IPS-18a (cell line): ENCODE data around the gene TBC1D22B.
"Not testable (repeated sequence)": the region's sequence is repeated elsewhere in the genome, so short reads cannot be mapped to it uniquely, and the experiment has no call there.

Experiments used
- H3K27ac ChIP-seq: one replicate; pipeline ENCODE4 v1.5.1; 2013; ENCODE audit warnings: low read length
- H3K27me3 ChIP-seq: one replicate; pipeline ENCODE4 v1.6.1; 2013; ENCODE audit warnings: mild to moderate bottlenecking, low read length; ENCODE audit not compliant: control insufficient read depth, insufficient read depth
- H3K36me3 ChIP-seq: one replicate; pipeline ENCODE4 v1.6.1; 2013; ENCODE audit warnings: low read depth, low read length; ENCODE audit not compliant: control insufficient read depth
- H3K4me1 ChIP-seq: one replicate; pipeline ENCODE4 v1.6.1; 2013; ENCODE audit warnings: low read depth, low read length; ENCODE audit not compliant: control insufficient read depth
- H3K4me3 ChIP-seq: one replicate; pipeline ENCODE4 v1.5.1; 2013; ENCODE audit warnings: low read length
- H3K9ac ChIP-seq: one replicate; pipeline ENCODE4 v1.6.1; 2013; ENCODE audit warnings: mild to moderate bottlenecking, low read length, moderate library complexity
- H3K9me3 ChIP-seq: one replicate; pipeline ENCODE4 v1.6.1; 2013; ENCODE audit warnings: low read depth, low read length; ENCODE audit not compliant: control insufficient read depth

The TBC1D22B gene

GRCh38 chr6:37338317-37338716 is 80.7 kb downstream of the TBC1D22B start:
- H3K27me3 ChIP-seq, H3K36me3 ChIP-seq, H3K9me3 ChIP-seq, H3K4me1 ChIP-seq, H3K27ac ChIP-seq, H3K9ac ChIP-seq, H3K4me3 ChIP-seq: not testable (repeated sequence)

- Histone ChIP-seq H3K9ac (no peak overlapping the region), H3K36me3 (no peaks in the 10 kb centered on the region), H3K9me3 (no peaks in the 10 kb centered on the region), H3K4me1 (no peaks in the 10 kb centered on the region), H3K4me3 (no peak overlapping the region), H3K27me3 (no peaks in the 10 kb centered on the region), H3K27ac (no peak overlapping the region)
Observed at GRCh38 chr6:37338745-37339255, 81.2 kb downstream of the TBC1D22B start.

DNA sequence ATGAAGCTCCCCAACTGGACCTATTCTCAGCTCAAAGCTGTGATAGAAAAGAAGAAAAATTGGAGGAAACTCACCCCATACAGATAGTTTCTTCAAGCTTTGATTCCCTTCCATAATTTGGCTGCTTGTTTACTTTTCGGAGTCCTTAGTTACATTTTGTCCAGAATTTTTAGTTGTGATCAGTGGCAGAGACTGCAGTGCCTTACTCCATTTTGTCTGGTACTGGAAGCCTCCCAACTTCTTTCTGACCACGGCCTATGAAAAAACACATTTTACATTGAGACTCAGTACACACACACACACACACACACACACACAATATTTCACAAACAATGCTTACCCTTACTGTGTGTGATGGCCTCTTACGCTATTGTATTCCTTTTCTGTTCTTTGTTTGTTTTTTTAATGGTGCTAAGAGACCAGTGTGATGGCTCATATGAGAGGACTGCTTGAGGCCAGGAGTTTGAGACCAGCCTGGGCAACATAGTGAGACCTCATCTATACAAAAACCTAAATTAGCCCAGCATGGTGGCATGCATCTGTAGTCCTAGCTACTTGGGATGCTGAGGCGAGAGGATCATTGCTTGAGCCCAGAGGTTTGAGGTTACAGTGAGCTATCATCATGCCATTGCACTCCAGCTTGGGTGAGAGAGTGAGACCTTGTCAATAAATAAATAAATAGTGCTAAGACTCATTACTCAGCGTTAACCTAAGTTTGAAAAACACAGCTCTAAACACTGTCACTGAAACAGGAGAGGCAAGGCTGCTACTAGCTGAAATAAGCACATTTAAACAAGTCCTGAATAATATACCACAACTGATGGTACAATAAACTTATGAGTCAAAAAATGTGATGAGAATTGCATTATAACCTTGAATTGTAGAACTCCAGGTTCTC is 82.4 kb downstream of the TBC1D22B start:
- Histone ChIP-seq H3K9me3 (no peaks in the 10 kb centered on the region), H3K4me3 (no peak overlapping the region), H3K36me3 (no peaks in the 10 kb centered on the region), H3K27ac (no peak overlapping the region), H3K9ac (no peak overlapping the region), H3K27me3 (no peaks in the 10 kb centered on the region), H3K4me1 (no peaks in the 10 kb centered on the region)

DNA sequence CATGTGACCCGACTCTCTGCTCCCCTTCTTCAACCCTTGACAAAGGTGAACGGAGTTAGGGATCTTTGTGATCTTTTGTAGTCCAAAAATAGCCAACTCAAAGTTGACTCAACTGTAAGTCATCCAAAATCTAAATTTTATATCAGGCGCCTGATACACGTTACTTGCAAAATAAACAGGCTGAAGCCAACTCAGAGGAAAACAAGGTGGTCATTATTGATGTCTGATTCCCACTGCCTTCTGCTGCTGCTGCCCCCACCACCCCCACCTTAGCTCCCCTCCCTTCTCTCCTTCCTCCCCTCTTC is 83.0 kb downstream of the TBC1D22B start:
- Histone ChIP-seq H3K36me3 (no peaks in the 10 kb centered on the region), H3K4me1 (no peaks in the 10 kb centered on the region), H3K27me3 (no peaks in the 10 kb centered on the region), H3K4me3 (no peak overlapping the region), H3K27ac (no peak overlapping the region), H3K9ac (no peak overlapping the region), H3K9me3 (no peaks in the 10 kb centered on the region)

DNA sequence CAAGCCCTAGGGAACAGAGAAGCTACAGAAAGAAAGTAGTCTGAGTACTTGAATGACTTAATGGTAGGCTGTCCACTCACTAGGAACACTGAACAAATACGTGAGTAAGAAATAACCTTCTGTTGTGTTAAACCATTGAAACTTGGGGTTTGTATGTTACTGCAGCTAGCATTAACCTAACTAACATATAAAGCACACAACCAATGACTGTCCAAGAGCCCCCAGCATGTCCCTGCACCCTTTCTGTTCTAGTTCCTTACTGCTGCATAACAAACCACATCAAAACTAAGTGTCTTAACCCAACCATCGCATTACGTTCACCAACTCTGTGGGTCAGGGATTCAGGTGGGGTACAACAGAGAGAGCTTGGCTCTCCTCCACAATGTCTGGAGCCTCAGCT is 85.7 kb downstream of the TBC1D22B start:
- Histone ChIP-seq H3K27me3 (no peaks in the 10 kb centered on the region), H3K27ac (no peak overlapping the region), H3K4me1 (no peaks in the 10 kb centered on the region), H3K9me3 (no peaks in the 10 kb centered on the region), H3K9ac (no peak overlapping the region), H3K4me3 (no peak overlapping the region), H3K36me3 (no peaks in the 10 kb centered on the region)

DNA sequence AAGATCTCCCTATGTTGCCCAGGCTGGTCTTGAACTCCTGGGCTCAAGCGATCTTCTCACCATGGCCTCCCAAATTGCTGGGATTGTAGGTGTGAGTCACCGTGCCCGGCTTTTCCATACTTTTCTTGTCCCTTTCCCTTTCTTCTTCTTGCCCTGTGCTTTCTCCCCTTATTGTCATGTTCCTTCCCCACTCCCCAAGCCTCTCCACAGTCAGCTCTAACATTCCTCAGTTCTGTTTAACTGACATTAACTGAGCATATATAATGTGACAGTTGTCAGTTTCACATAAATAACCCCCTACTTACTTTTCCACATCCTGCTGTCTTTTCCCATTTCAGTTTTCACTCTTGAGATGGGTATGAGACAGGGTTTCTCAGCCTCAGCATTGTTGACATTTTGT is 86.7 kb downstream of the TBC1D22B start:
- Histone ChIP-seq H3K9ac (no peak overlapping the region), H3K36me3 (no peaks in the 10 kb centered on the region), H3K27ac (no peak overlapping the region)

GRCh38 chr6:37345804-37346203 is 88.2 kb downstream of the TBC1D22B start:
- not testable (repeated sequence) for H3K4me1 ChIP-seq, H3K9ac ChIP-seq, H3K9me3 ChIP-seq, H3K4me3 ChIP-seq, H3K27me3 ChIP-seq, H3K27ac ChIP-seq, H3K36me3 ChIP-seq

More for the DNA sequence above, 86.7 kb downstream of the TBC1D22B start:
- Histone ChIP-seq H3K27me3 (no peaks in the 10 kb centered on the region), H3K4me3 (no peak overlapping the region), H3K9me3 (no peaks in the 10 kb centered on the region), H3K4me1 (no peaks in the 10 kb centered on the region)

- Histone ChIP-seq H3K4me3 (no peak overlapping the region), H3K27me3 (no peaks in the 10 kb centered on the region), H3K27ac (no peak overlapping the region), H3K4me1 (no peaks in the 10 kb centered on the region), H3K9ac (no peak overlapping the region), H3K9me3 (no peaks in the 10 kb centered on the region), H3K36me3 (no peaks in the 10 kb centered on the region)
Observed at GRCh38 chr6:37347177-37347576, 89.6 kb downstream of the TBC1D22B start.

- Histone ChIP-seq H3K9ac (no peak overlapping the region), H3K27ac (no peak overlapping the region), H3K36me3 (no peaks in the 10 kb centered on the region), H3K27me3 (no peaks in the 10 kb centered on the region), H3K4me3 (no peak overlapping the region), H3K4me1 (no peaks in the 10 kb centered on the region), H3K9me3 (no peaks in the 10 kb centered on the region)
Observed at GRCh38 chr6:37347670-37348111, 90.1 kb downstream of the TBC1D22B start.

DNA sequence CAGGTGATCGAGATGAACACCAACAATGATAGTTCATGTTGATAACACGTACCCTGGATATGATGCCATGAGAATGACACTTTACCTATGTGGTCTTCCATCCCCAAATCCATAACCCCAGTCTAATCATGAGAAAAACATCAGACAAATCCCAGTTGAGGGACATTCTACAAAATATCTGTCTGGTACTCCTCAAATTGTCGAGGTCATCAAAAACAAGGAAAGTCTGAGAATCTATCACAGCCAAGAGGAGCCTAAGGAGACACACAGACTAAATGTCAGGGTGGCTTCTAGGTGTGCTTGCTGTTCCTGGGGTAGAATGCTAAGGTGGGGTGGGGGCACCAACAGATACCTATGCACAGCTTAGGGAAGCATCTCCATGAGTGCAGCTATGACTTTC is 93.5 kb downstream of the TBC1D22B start:
- Histone ChIP-seq H3K27ac (no peak overlapping the region), H3K9ac (no peak overlapping the region), H3K9me3 (no peaks in the 10 kb centered on the region), H3K4me1 (peaks cover 3% of the 10 kb centered on the region), H3K36me3 (no peaks in the 10 kb centered on the region), H3K4me3 (no peak overlapping the region), H3K27me3 (no peaks in the 10 kb centered on the region)

DNA sequence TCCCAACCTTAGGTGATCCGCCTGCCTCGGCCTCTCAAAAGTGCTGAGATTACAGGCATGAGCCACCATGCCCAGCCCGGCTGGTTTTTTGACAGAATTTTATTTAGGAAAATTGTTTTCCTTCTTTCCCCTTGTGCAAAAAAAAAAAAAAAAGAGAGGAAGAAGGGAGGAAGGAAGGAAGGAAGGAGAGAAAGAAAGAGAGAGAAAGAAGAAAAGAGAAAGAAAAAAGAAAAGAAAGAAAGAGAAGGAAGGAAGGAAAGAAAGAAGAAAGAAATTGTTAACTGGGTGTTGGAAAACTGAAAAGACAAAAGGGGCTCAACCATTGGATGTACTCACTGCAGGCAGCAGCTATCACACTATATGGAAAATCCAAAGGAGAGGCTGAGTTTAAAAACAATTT is 94.8 kb downstream of the TBC1D22B start:
- Histone ChIP-seq H3K9me3 (no peaks in the 10 kb centered on the region), H3K4me1 (peaks cover 3% of the 10 kb centered on the region), H3K27me3 (no peaks in the 10 kb centered on the region), H3K9ac (no peak overlapping the region), H3K36me3 (no peaks in the 10 kb centered on the region), H3K27ac (no peak overlapping the region), H3K4me3 (no peak overlapping the region)
